ENCODE data around the gene CD52. TPM values are rescaled to one million over a fixed set of nuclear protein-coding genes. Genes with fewer than 3 reads are reported as not detected.
"Not testable (repeated sequence)": the region's sequence is repeated elsewhere in the genome, so short reads cannot be mapped to it uniquely, and the experiment has no call there.

The CD52 gene
- total RNA-seq, 1 donor from 2014 or later, result 2.4 TPM

DNA sequence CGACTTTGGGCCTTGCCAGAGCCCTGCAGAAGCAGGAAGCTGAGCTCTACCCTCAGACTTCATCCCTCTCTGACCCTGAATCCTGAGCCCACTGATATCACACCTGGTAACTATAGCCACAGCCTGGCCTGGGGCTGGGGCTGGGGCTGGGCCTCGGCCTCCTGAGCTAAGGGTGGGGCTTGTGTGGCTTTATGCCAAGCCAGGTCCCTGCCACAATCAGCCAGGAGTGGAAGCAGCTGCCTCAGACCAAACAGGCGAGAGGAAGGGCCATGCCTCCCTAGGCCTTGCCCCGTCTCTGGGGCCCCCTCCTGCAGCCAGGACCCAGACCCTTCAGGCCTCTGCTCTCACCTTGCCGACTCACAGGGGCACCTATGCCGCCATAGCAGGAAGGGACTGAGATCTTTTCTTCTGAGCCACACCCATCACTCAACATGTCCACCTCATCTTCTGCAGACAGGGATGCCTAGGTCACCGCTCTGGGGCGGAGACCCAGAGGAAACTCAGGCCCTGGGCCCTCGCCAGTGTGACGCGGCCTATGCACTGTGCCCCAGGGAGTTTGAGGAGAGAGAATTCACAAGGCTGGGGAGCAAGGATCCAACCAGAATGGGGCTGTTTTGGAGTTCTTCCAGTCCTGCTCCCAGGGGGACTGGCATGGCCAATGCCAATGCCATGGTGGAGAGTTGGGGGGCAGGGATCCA is 17.0 kb upstream of the CD52 start:
- H3K36me3 ChIP-seq, result no peaks in the 10 kb centered on the region
- H3K9me3 ChIP-seq (replicated peaks), result no peaks in the 10 kb centered on the region
- H3K27ac ChIP-seq (replicated peaks), result no peak overlapping the region
- H3K4me1 ChIP-seq, result peaks cover 12% of the 10 kb centered on the region
- intact Hi-C loops (cut with micrococcal nuclease), result no loop called here
- TF ChIP-seq, protein P1, sequence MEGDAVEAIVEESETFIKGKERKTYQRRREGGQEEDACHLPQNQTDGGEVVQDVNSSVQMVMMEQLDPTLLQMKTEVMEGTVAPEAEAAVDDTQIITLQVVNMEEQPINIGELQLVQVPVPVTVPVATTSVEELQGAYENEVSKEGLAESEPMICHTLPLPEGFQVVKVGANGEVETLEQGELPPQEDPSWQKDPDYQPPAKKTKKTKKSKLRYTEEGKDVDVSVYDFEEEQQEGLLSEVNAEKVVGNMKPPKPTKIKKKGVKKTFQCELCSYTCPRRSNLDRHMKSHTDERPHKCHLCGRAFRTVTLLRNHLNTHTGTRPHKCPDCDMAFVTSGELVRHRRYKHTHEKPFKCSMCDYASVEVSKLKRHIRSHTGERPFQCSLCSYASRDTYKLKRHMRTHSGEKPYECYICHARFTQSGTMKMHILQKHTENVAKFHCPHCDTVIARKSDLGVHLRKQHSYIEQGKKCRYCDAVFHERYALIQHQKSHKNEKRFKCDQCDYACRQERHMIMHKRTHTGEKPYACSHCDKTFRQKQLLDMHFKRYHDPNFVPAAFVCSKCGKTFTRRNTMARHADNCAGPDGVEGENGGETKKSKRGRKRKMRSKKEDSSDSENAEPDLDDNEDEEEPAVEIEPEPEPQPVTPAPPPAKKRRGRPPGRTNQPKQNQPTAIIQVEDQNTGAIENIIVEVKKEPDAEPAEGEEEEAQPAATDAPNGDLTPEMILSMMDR (IDR thresholded peaks at IDR 0.05; ENCODE audit: borderline replicate concordance), result no peak
- no peak for DNase-seq
- no peak overlapping the region for H3K4me3 ChIP-seq
- H3K27me3 ChIP-seq (ENCODE audit: low read depth), result no peaks in the 10 kb centered on the region

DNA sequence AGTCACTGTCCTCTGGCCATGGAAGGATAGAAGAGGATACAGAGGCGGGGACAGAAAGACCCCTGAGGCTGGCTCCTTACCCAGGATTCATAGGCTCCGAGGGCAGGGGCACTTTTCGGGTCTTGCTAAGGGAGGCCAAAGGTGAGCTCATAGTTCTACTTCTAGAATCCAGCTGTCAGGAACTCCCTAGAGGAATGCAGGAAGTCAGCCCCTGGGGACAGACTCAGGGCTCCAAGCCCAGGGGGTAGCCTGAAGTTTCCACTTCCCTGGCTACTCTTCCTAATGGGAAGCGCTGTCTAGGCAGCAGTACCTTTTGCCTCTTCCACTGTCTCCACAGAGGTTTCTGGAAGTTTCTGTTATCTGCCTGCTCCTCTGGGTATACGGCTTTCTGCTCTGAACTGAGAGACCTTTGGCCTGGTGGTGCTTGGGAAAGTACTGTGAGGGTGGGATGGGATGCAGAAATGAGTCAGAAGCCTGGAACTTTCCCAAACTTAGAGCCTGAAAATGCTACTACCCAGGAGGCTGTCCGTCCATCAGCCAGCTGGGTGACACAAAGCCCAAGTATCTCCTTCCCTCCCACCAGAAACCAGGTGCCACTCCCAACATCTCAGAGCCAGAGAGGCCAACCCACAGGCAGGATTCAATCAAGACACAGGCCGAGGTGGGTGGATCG is 14.9 kb upstream of the CD52 start:
- intact Hi-C loops (cut with micrococcal nuclease), result no loop called here
- Histone ChIP-seq H3K9me3 (replicated peaks) (no peaks in the 10 kb centered on the region), H3K4me3 (no peak overlapping the region), H3K36me3 (no peaks in the 10 kb centered on the region), H3K27ac (replicated peaks) (peak overlapping the region; percentile 45), H3K4me1 (peaks cover 26% of the 10 kb centered on the region), H3K27me3 (ENCODE audit: low read depth) (no peaks in the 10 kb centered on the region)
- DNase-seq, result no peak
- TF ChIP-seq, protein P1 (IDR thresholded peaks at IDR 0.05; ENCODE audit: borderline replicate concordance), result no peak

DNA sequence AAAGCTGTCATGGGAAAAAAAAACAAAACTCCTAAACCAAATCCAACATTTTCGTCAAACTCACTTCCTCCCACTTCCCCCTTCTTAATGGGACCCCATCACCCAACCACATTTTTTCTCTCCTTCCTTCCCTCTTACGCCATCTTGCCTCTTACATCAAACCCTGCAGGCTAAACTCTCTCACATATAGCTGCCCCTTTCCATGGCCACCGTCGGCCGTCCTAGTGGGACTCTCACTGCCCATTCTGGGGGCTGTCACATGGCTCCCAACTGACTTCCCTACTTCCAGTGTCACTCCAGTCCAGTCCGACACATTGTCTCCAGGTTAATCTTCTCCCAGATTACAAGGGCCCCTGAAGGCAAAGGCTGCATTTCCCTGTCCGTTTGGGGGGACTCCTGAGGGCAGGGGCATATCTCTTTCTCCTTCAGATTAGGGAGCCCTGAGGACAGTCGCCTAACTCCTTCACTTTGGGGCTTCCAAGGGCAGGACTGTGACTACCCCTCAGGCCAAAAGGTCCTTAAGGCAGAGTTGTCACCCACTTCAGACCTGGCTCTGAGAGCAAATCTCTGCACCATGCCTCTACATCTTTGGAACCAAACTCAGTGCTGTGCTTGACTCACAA is 12.0 kb upstream of the CD52 start:
- Histone ChIP-seq H3K27me3 (ENCODE audit: low read depth) (no peaks in the 10 kb centered on the region), H3K4me1 (peaks cover 26% of the 10 kb centered on the region), H3K9me3 (replicated peaks) (no peaks in the 10 kb centered on the region), H3K4me3 (peak overlapping the region; percentile 85), H3K36me3 (no peaks in the 10 kb centered on the region), H3K27ac (replicated peaks) (peak overlapping the region; percentile 68)
- intact Hi-C loops (cut with micrococcal nuclease), result no loop called here
- TF ChIP-seq, protein P1 (IDR thresholded peaks at IDR 0.05; ENCODE audit: borderline replicate concordance), result no peak
- no peak for DNase-seq

DNA sequence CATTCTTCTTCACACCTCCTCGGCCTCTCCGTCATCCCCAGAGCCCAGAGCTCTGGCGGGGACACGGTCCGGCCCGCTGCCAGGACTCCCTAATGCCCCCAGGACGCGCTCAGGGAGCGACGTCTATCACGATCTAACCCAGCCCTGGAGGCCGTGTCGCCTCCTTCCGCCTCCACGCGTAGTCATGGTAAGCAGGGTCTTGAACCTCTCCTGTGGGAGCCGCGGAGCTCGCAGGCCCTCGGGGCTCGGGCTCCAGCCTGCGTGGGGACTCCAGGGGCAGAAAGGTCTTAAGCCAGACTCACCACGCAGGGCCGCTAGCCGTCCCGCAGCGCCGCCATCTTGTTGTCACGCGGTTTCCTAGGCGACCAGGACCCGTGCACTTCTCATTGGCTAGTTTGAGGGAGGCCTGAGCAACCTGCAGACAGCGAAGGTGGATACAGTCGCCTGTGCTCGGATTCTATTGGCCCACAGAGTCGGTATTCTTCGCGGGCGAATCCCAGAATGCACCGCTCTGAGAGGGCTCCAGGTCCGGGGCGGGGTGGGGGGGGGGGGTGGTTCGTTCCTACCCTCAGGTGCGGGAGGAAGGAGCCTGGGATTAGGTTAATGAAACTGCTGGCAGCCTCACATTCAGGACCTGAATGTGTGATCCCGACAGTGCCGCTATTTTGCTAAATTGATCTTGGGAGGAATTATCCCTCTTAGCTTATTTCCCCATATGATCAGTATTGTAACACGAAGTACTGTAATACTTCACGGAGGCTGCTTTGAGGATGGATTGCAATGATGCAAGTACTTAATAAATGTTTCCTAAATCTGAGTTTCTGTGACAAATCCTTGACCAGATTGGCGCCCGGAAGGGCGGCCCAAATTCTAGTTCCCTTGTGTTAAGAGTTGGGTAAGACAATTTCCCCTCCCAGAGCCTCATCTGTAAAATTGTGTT is 11.2 kb upstream of the CD52 start, which contains the start of gene UBXN11:
Gene UBXN11 (minus strand): TSS at position 347 of the 940 bp plus-strand sequence. CDS start 3,753 bp downstream, outside the sequence.
- no peaks in the 10 kb centered on the region for H3K27me3 ChIP-seq (ENCODE audit: low read depth)
- peaks cover 26% of the 10 kb centered on the region for H3K4me1 ChIP-seq
- DNase-seq, result peak; percentile 90
- H3K9me3 ChIP-seq (replicated peaks), result no peaks in the 10 kb centered on the region
- intact Hi-C loops (cut with micrococcal nuclease), result no loop called here
- TF ChIP-seq, protein P1 (IDR thresholded peaks at IDR 0.05; ENCODE audit: borderline replicate concordance), result no peak
- H3K27ac ChIP-seq (replicated peaks), result peak within 1 kb of the TSS; percentile 68
- H3K4me3 ChIP-seq, result peak within 1 kb of the TSS; percentile 85
- no peaks in the 10 kb centered on the region for H3K36me3 ChIP-seq

DNA sequence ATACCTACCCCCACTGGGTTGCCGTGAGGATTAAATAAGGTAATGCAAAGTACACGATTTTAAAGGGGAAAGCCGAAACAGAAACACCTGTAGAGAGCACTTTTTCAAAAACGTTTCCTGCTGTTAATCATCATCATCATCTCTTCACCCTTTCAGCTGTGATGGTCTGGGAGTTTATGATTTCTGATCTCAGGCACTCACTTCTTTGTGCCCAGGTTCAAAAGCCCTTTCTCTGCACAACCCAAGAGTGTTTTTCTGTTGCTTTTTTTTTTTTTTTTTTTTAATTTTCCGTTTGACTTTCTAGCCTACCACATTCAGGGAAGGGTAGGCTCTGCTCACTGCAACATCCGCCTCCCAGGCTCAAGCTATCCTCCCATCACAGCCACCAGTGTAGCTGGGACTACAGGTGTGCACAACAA is 10.4 kb upstream of the CD52 start:
- intact Hi-C loops (cut with micrococcal nuclease), result no loop called here
- H3K27ac ChIP-seq (replicated peaks), result peak overlapping the region; percentile 68
- H3K36me3 ChIP-seq, result no peaks in the 10 kb centered on the region
- H3K4me3 ChIP-seq, result no peak overlapping the region
- DNase-seq, result no peak
- H3K4me1 ChIP-seq, result peaks cover 22% of the 10 kb centered on the region
- H3K9me3 ChIP-seq (replicated peaks), result no peaks in the 10 kb centered on the region
- no peaks in the 10 kb centered on the region for H3K27me3 ChIP-seq (ENCODE audit: low read depth)
- TF ChIP-seq, protein P1 (IDR thresholded peaks at IDR 0.05; ENCODE audit: borderline replicate concordance), result no peak

DNA sequence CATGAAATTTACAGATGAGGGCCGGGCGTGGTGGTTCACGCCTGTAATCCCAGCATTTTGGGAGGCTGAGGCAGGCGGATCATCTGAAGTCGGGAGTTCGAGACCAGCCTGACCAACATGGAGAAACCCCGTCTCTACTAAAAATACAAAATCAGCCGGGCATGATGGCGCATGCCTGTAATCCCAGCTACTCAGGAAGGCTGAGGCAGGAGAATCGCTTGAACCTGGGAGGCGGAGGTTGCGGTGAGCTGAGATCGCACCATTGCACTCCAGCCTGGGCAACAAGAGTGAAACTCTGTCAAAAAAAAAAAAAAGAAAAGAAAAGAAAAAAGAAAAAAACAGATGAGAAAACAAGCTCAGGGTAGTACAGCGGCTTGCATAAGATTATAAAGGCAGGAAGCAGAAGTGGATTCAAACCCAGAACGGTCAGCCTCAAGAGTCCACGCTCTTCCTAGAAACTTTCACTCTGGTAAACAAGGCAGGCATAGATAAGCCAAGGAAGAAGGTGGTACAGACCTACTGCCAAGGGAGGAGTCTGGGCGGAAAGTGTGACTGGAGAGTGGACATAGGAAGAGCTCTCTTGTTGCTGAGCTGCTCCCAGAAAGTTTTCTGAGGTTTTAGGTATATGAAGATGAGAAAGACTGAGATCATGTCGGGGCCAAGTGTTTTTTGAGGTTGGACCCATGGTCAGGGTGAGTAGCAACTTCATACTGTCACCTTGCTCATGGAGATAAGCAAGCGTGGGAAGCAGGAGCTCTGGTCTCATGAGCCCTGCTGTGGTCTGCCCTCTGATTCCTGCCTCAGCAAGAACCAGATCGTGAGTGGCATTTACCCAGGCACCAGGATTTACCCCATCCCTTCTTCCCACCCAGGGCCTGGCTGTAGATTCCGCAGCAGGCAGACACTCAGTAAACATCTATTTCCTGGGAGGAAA is 9.5 kb upstream of the CD52 start:
- H3K27me3 ChIP-seq (ENCODE audit: low read depth); H3K27ac ChIP-seq (replicated peaks); H3K4me3 ChIP-seq; H3K36me3 ChIP-seq; H3K9me3 ChIP-seq (replicated peaks); intact Hi-C loops (cut with micrococcal nuclease); DNase-seq: not testable (repeated sequence)
- H3K4me1 ChIP-seq, result peaks cover 18% of the 10 kb centered on the region
